Bronchial epithelial cell (primary cell): ENCODE data around the gene AGRN. TPM values are rescaled to one million over a fixed set of nuclear protein-coding genes. Genes with fewer than 3 reads are reported as not detected.
A peak's percentile ranks its signal among the peaks of the same experiment; 100 is the strongest.
"Not testable (repeated sequence)": the region's sequence is repeated elsewhere in the genome, so short reads cannot be mapped to it uniquely, and the experiment has no call there.

Experiments
- DNase-seq: peaks from one replicate; pipeline ENCODE4 v3.0.0-alpha.2; 2010; ENCODE audit warnings: low read depth
- FAIRE-seq: peaks from 2 replicates; lab custom pipeline; 2011; peaks lifted over from hg19 to GRCh38; lab: Jason Lieb, UNC
- H3K27me3 ChIP-seq: 2 replicates; pipeline ENCODE4 v1.5.1; 2011; ENCODE audit warnings: low read length; ENCODE audit not compliant: control insufficient read depth, insufficient read depth
- H3K36me3 ChIP-seq: 2 replicates; pipeline ENCODE4 v1.5.1; 2011; ENCODE audit warnings: low read length; ENCODE audit not compliant: control insufficient read depth, insufficient read depth
- H3K4me3 ChIP-seq: 2 replicates; pipeline ENCODE4 v1.5.1; 2011; ENCODE audit warnings: mild to moderate bottlenecking, low read depth, low read length, control low read depth
- total RNA-seq: library from RNA; depleted of rRNA; stranded (reverse); fragments of >200 nt; gene quantifications from 2 replicates; pipeline ENCODE4 v1.2.1, GENCODE V29; 2014
- TF ChIP-seq, protein P1 (sequence below): IDR thresholded peaks from 2 replicates; pipeline ENCODE4 v1.5.1; 2011; ENCODE audit warnings: mild to moderate bottlenecking, moderate library complexity, low read length, control low read depth, inconsistent platforms; ENCODE audit not compliant: insufficient read depth, severe bottlenecking

AGRN gene
- total RNA-seq, 1 donor from 2014 or later = 117 TPM

DNA sequence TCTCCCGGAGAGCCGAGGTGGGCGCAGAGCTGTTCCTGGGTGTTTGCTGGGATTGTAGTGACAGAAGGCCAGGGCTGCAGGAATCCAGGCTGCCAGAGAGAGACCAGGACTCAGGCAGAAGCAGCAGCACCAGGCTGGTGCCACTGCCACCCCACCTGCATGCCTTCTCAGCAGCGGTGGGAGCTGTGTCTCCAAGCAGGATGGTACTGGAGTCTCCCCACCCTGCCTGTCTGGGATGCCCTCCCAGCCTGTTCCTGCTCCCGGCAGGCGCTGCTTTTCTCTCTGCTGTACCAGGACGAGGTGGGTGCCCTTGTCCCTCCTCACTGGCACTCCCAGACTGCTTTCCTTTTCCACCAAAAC lies 15.5 kb upstream of the AGRN start:
- no peak for FAIRE-seq
- H3K36me3 ChIP-seq = no peaks in the 10 kb centered on the region
- H3K4me3 ChIP-seq = no peak overlapping the region
- peaks cover 2% of the 10 kb centered on the region for H3K27me3 ChIP-seq
- TF ChIP-seq, protein P1, sequence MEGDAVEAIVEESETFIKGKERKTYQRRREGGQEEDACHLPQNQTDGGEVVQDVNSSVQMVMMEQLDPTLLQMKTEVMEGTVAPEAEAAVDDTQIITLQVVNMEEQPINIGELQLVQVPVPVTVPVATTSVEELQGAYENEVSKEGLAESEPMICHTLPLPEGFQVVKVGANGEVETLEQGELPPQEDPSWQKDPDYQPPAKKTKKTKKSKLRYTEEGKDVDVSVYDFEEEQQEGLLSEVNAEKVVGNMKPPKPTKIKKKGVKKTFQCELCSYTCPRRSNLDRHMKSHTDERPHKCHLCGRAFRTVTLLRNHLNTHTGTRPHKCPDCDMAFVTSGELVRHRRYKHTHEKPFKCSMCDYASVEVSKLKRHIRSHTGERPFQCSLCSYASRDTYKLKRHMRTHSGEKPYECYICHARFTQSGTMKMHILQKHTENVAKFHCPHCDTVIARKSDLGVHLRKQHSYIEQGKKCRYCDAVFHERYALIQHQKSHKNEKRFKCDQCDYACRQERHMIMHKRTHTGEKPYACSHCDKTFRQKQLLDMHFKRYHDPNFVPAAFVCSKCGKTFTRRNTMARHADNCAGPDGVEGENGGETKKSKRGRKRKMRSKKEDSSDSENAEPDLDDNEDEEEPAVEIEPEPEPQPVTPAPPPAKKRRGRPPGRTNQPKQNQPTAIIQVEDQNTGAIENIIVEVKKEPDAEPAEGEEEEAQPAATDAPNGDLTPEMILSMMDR = no peak
- DNase-seq = no peak

DNA sequence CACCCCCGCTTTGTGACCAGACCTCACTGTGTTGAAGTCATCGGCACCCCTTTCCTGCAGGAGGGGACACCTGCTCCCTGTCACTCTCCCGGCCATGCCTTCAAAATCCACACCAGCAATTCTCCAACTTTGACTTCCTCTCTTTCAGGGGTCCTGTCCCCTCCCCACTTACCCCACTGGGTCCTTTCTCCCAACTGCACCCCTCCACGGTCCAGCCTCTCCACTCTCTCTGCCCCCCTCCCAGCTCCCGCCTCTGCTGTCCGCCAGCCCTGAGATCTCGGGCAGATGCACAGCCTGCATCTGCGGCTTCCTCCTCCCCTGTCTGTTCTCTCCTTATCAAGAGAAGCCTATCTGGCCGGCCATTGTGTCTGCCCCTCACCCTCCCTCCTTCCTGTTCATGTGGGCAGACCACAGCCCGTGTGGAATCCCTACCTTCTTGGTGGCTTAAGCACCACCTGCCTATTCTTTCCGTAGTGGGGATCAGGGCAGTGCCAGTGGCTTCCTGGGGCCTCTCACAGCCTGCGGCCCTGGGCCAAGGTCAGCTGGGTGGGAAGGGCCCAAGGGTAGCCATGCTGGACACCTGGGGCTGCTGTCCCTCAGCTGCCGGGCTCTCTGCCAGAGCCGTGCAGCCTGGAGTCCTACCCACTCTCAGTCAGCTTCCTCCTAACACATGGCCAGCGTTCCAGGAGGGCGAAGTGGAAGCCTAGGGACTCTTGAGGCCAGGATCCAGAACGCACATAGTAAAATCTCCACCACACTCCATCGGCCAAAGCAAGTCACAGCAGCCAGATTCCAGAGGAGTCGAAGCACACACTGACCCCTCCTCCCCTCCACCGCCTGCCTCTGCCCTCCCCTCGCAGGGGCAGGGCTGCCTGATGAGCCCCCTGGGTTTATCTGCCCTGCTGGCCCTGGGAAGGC lies 14.9 kb upstream of the AGRN start:
- H3K36me3 ChIP-seq = no peaks in the 10 kb centered on the region
- no peak for DNase-seq
- TF ChIP-seq, protein P1 = no peak
- no peak overlapping the region for H3K4me3 ChIP-seq
- no peak for FAIRE-seq
- peaks cover 2% of the 10 kb centered on the region for H3K27me3 ChIP-seq

DNA sequence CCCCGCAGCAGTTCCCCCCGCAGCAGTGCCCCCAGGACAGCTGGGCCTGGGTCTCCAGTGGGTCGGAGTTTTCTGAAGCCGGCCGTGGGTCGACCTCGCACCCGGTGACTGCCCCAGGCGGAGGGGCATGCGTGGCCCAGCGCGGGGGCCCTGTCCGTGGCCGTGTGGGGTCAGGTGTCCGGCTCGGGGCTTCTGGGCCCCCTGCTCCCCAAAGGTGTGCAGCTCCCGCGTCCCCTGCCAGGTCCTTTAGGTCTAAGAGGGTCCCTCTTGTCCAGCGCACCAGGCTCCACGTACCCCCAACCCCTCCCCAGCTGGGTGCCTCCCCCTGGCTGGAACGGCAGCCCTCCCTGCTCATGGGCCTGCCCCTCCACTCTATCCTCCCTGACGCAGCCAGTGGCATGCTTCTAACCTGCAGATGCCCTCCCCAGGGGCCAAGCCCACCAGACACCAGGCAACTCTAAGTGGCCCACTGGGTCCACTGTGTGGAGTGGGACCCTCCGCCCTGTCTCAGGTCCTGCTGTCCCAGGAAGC lies 14.1 kb upstream of the AGRN start:
- Histone ChIP-seq H3K27me3 (peaks cover 2% of the 10 kb centered on the region), H3K4me3 (no peak overlapping the region), H3K36me3 (no peaks in the 10 kb centered on the region)
- TF ChIP-seq, protein P1 = no peak
- FAIRE-seq = no peak
- no peak for DNase-seq

DNA sequence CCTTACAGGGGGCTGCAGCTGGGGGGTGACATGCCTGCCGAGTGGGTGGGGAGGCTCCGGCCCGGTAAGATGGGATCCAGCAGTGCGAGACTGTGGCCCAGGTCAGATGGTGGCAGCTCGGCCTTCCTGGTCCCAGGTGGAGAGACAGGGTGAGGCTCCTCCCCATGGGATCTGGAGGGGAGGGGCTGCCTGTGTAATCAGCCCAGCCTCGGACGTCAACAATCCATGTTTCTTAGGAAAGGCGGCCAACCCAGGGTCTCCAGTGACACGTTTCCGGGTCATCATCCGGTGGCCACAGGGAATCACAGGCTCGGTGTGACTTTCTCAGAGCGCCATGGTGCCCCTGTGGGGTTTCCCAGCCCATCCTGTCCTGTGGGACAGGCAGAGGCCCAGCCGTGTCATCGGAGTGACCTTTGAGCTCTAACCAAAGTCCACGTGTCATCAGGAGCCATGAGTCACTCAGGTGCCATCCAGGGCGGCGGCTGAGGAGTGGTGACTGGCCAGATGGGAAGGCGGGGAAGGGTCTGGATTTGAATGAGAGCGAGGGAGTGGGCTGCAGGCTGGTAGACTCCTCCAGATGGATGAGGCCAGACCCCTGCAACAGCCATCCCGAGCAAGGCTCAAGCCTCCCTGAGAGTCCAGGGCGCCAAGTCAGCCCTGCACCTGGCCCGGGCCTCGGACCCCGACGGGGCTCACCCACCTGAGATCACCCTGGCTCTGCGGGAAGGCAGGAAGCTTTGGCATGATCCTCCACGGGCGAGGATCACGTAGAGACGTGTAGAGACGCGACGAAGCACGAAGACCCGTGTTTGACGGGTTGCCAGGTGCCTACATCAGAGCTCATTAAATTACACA lies 13.4 kb upstream of the AGRN start:
- peak; percentile 40 for DNase-seq

DNA sequence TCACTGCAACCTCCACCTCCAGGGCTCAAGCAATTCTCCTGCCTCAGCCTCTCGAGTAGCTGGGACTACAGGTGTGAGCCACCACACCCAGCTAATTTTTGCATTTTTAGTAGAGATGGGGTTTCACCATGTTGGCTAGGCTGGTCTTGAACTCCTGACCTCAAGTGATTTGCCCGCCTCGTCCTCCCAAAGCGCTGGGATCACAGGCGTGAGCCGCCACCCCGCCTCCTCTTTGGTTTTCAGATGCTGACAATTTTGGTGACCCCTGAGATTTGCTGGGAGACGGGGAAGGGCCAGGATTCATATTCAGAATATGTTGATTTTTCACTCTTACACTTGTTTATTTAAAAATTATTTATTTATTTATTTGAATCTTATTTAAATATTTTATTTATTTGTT lies 9.8 kb upstream of the AGRN start:
- not testable (repeated sequence) for DNase-seq, H3K36me3 ChIP-seq, H3K27me3 ChIP-seq, H3K4me3 ChIP-seq, FAIRE-seq

More for the DNA sequence above, 13.4 kb upstream of the AGRN start:
- no peak for FAIRE-seq
- TF ChIP-seq, protein P1 = no peak
- Histone ChIP-seq H3K27me3 (peaks cover 2% of the 10 kb centered on the region), H3K4me3 (no peak overlapping the region), H3K36me3 (no peaks in the 10 kb centered on the region)
